Rectal smooth muscle tissue (tissue), 1 donor: Measurements from ENCODE around the gene NDC80.

Source experiments
- H3K27ac ChIP-seq: one replicate; pipeline ENCODE4 v1.7.0; 2013; ENCODE audit warnings: low read depth, low read length, inconsistent platforms
- H3K27me3 ChIP-seq: one replicate; pipeline ENCODE4 v1.7.0; 2013; ENCODE audit warnings: low read length; ENCODE audit not compliant: control insufficient read depth, insufficient read depth
- H3K36me3 ChIP-seq: one replicate; pipeline ENCODE4 v1.7.0; 2013; ENCODE audit warnings: low read length; ENCODE audit not compliant: control insufficient read depth, insufficient read depth
- H3K4me1 ChIP-seq: one replicate; pipeline ENCODE4 v1.7.0; 2013; ENCODE audit warnings: low read length; ENCODE audit not compliant: control insufficient read depth, insufficient read depth
- H3K4me3 ChIP-seq: one replicate; pipeline ENCODE4 v1.7.0; 2013; ENCODE audit warnings: low read length
- H3K9ac ChIP-seq: one replicate; pipeline ENCODE4 v1.7.0; 2013; ENCODE audit warnings: low read length

The NDC80 gene

DNA sequence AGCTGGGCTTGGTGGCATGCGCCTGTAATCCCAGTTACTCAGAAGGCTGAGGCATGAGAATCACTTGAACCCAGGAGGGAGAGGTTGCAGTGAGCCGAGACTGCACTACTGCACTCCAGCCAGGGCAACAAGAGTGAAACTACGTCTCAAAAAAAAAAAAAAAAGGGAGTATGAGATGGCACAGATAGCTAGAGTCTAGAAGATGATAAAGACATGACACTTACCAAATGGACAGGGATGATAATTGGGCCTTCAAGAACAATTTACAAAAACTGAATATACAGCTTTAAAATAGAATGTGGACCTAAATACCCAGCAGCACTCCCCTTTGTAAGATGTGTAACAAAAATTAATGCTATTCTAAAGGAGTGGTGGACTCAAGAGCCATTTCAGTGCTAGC, 2.8 kb upstream of the NDC80 start:
- no peaks in the 10 kb centered on the region for H3K36me3 ChIP-seq
- no peak overlapping the region for H3K27ac ChIP-seq
- H3K4me3 ChIP-seq, result no peak overlapping the region
- no peaks in the 10 kb centered on the region for H3K4me1 ChIP-seq
- no peak overlapping the region for H3K9ac ChIP-seq
- no peaks in the 10 kb centered on the region for H3K27me3 ChIP-seq

DNA sequence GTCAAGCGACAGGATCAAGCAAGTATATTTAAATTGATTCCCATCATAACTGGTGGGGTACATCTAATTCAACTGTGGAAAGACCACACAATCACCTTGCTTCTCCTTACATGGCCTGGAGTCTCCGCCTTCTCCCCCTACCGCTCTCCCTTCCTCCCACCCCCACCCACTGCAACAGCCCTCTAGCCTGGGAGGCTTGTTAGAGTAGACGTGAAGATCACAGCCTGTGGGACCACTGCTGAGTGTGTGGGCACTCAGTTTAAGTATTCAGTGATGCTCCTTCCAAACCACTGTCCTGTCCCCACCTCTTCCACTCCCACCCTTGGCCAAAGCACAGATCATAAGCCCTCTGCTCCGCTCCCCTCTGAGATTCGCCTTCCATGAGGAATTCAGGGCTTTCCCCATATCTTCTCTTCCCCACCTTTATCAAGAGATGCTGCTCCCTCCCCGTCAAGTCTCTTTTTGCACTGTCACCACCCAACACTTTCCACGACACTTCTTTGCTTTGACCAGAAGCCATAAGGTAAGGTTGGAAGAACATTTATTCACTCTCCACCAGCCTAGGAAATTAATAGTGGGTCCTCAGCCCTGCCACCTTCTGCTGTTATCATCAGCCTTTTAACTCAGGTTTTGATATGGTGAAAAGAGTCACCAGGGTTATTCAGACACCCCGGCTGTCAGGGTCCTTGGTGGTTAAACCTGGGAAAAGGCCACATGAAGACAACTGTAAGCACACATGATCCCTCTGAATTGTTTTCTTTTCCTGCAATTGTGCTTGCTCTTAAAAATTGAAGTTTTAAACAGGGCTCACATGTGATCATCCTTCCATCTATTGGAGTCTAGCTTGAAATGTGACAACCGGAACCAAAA, 1.8 kb upstream of the NDC80 start:
- Histone ChIP-seq H3K4me3 (peak overlapping the region; percentile 84), H3K27me3 (no peaks in the 10 kb centered on the region)

DNA sequence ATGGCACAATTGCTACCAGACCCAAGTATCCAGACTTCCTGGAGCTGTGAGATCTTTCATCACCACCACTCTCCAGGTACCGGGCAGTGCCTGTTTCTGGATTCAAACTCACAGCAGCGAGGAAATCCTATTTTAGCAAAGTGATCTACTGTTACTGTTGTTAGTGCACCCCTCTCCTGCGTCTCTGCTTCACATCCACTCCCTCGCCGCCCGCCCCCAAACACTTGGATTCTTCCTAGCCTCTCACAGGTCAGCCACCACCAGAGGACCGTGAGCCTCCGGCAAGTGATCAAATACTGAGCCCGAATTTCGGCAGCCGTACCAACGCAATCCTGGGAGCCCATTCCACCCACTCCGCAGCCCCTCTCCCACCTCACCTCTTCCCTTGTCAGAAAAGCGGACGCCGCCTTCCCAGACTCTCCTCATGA, 571 bp upstream of the NDC80 start:
- Histone ChIP-seq H3K4me1 (no peaks in the 10 kb centered on the region), H3K27ac (peak overlapping the region; percentile 98), H3K27me3 (no peaks in the 10 kb centered on the region)

More for the DNA sequence above, 1.8 kb upstream of the NDC80 start:
- no peak overlapping the region for H3K27ac ChIP-seq
- no peaks in the 10 kb centered on the region for H3K4me1 ChIP-seq
- H3K36me3 ChIP-seq, result no peaks in the 10 kb centered on the region
- no peak overlapping the region for H3K9ac ChIP-seq

DNA sequence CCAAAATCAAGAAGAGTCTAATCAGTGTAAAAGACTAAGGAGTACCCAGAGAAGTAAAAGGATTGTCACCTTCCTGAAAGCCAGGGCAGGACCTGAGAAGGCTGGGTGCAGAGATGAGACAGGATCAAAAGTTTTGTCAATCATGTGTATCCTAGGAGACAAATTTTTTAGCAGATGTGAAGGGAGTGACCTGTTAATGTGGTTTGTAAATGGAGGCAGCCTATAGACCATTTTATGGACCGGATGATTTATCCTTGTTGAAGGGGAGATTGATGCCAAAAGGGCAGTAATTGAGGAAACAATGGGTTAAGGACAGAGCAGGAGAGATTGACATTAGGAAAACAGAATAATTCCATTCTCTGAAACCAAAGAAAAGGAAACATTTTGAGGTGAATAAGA, 813 bp downstream of the NDC80 start:
- H3K27ac ChIP-seq, result no peak overlapping the region
- no peaks in the 10 kb centered on the region for H3K27me3 ChIP-seq
- no peaks in the 10 kb centered on the region for H3K4me1 ChIP-seq
- no peak overlapping the region for H3K4me3 ChIP-seq
- H3K36me3 ChIP-seq, result no peaks in the 10 kb centered on the region
- H3K9ac ChIP-seq, result no peak overlapping the region

More for the DNA sequence above, 571 bp upstream of the NDC80 start:
- Histone ChIP-seq H3K9ac (peak overlapping the region; percentile 89), H3K36me3 (no peaks in the 10 kb centered on the region), H3K4me3 (peak overlapping the region; percentile 84)

GRCh38 chr18:2572892-2573291, 1.5 kb downstream of the NDC80 start:
- no peaks in the 10 kb centered on the region for H3K4me1 ChIP-seq
- no peaks in the 10 kb centered on the region for H3K36me3 ChIP-seq
- no peak overlapping the region for H3K27ac ChIP-seq
- H3K4me3 ChIP-seq, result no peak overlapping the region
- no peaks in the 10 kb centered on the region for H3K27me3 ChIP-seq
- no peak overlapping the region for H3K9ac ChIP-seq

DNA sequence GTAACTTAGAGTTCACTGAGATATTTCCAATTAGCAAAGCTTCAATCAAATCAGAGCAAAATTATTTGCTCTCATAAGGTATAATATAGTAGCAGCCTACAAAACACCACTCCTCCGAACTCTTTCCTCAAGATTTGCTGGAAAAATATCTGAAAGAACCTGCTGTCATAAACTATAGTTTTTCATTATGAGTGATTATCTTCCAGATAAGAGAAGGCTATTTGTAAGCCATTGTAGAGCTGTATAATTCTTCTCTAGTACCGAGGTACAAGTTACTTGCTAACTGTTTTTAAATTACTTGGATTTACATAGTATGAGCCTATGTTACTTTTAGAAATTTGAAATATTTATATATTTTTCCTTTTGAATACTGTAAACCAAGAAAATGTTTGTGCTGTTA, 2.1 kb downstream of the NDC80 start:
- Histone ChIP-seq H3K27ac (no peak overlapping the region), H3K27me3 (no peaks in the 10 kb centered on the region), H3K4me1 (no peaks in the 10 kb centered on the region), H3K4me3 (no peak overlapping the region), H3K9ac (no peak overlapping the region), H3K36me3 (no peaks in the 10 kb centered on the region)

- H3K36me3 ChIP-seq, result no peaks in the 10 kb centered on the region
- no peak overlapping the region for H3K27ac ChIP-seq
- H3K4me1 ChIP-seq, result no peaks in the 10 kb centered on the region
- H3K9ac ChIP-seq, result no peak overlapping the region
- H3K27me3 ChIP-seq, result no peaks in the 10 kb centered on the region
- H3K4me3 ChIP-seq, result no peak overlapping the region
These were observed 16.4 kb downstream of the NDC80 start for GRCh38 chr18:2587788-2588187.

GRCh38 chr18:2588666-2589344, 17.4 kb downstream of the NDC80 start:
- Histone ChIP-seq H3K4me1 (no peaks in the 10 kb centered on the region), H3K36me3 (no peaks in the 10 kb centered on the region), H3K4me3 (no peak overlapping the region), H3K27me3 (no peaks in the 10 kb centered on the region), H3K27ac (no peak overlapping the region), H3K9ac (no peak overlapping the region)

DNA sequence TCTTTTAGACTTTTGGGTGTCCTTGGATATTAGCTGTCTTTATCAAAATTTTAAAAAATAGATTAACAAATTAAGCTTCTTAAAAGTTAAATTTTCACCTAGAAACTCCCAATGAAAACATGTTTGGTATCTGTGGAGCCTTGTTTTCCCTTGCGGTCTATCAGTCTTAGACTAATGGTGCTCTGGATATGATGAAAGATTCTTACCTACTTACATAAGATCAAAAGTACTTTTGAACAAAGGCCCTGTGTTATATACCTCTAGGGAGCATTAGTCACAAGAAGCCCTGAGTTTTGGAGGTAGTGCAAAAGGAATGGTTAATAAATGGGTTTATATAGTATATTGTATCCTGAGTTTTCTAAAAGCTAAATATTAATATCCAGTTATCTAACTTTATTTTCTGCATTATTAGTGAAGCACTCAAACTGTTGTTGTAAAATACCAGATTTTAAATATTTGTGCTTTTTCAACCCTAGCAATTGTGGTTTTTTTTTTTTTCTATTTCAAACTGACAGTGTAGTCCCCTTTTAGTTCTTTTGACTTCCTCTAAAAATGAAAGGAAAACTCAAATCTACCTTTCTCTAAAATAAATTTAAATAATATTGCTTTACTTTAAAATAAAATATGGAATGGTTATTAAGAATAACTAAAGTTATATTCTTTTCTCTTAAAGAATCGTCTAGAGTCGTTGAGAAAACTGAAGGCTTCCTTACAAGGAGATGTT, 18.1 kb downstream of the NDC80 start:
- Histone ChIP-seq H3K4me1 (no peaks in the 10 kb centered on the region), H3K9ac (no peak overlapping the region), H3K4me3 (no peak overlapping the region), H3K27ac (no peak overlapping the region), H3K36me3 (no peaks in the 10 kb centered on the region), H3K27me3 (no peaks in the 10 kb centered on the region)

DNA sequence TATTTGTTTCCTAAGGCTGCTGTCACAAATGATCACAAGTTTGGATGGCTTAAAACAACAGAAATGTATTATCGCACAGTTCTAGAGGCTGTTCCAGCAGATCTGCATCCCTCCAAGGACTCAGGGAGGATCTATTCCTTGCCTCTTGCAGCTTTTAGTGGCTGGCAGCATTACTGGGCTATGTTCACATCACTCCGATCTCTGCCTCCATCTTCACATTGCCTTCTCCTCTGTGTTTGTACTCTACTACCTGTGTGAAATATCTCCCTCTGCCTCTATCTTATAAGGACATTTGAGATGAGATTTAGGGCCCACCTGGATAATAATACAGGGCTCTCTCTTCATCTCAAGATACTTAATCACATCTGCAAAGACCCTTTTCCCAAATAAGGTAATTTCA, 18.9 kb downstream of the NDC80 start:
- Histone ChIP-seq H3K4me3 (no peak overlapping the region), H3K27me3 (no peaks in the 10 kb centered on the region), H3K27ac (no peak overlapping the region), H3K9ac (no peak overlapping the region), H3K36me3 (no peaks in the 10 kb centered on the region), H3K4me1 (no peaks in the 10 kb centered on the region)

- Histone ChIP-seq H3K36me3 (no peaks in the 10 kb centered on the region), H3K27me3 (no peaks in the 10 kb centered on the region), H3K27ac (no peak overlapping the region), H3K4me3 (no peak overlapping the region), H3K4me1 (no peaks in the 10 kb centered on the region), H3K9ac (no peak overlapping the region)
These were observed 26.3 kb downstream of the NDC80 start for GRCh38 chr18:2597639-2598038.

DNA sequence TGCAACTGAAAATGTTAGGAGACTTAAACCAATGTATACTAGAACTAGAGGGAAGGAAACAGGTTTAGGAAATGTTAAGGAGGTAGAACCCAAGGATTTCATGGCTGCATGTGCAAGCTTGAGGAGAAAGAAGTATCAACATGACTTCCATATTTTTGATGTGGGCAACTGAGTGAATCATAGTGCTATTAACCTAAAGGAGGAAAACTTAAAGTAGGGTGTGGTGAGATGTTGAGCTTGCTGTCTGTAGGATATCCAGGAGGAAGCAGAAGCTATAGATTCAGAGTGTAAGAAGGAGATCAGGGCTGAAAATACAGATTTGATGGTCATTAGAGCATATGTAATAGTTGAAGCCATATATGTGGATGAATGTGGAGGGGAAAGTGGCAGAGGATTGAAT, 31.5 kb downstream of the NDC80 start:
- no peak overlapping the region for H3K4me3 ChIP-seq
- no peaks in the 10 kb centered on the region for H3K27me3 ChIP-seq
- H3K36me3 ChIP-seq, result no peaks in the 10 kb centered on the region
- H3K9ac ChIP-seq, result no peak overlapping the region
- H3K4me1 ChIP-seq, result no peaks in the 10 kb centered on the region
- no peak overlapping the region for H3K27ac ChIP-seq
